ENCODE data around the gene STEAP3.

DNA sequence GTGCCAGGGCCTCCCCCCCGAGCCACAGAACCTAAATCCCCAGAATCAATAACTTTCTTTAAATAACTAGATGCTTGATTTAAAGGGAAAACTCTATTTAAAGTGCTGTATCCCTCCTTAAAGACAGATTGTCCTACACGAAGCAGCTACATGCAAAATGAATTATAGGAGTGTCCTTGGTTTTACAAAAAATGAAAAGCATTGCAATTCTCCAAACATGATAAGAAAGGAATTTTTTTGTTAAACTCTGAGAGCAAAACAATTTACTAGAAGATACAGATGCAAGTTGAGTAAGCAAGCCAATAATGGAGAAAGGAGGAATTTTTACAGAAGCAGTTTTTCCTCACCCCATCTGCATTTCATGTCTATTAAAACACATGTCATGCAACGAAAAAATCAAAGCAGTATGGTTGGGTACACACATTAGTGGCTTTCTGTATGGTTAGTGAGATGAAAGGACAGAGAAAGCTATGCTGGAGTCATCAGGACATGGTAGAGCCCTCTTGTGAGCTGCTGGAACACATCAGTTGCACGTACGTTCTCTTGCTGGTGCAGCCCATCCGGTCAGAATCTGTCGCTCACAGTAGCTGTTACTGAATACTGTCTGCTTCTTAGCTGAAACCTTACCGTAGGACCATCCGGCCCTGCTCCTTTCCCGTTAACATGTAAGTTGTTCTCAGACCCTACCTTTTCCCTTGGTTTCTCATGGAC, 25.9 kb upstream of the STEAP3 start:
- TF ChIP-seq ESRRA (CRISPR knock-in tag; IDR thresholded peaks at IDR 0.05; ENCODE audit: borderline replicate concordance) (no peak), ZNF396 (CRISPR knock-in tag; IDR thresholded peaks at IDR 0.05; ENCODE audit: borderline replicate concordance) (no peak)
- TF ChIP-seq, protein P1, sequence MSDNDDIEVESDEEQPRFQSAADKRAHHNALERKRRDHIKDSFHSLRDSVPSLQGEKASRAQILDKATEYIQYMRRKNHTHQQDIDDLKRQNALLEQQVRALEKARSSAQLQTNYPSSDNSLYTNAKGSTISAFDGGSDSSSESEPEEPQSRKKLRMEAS (CRISPR knock-in tag; IDR thresholded peaks at IDR 0.05): no peak
- TF ChIP-seq, protein P2, sequence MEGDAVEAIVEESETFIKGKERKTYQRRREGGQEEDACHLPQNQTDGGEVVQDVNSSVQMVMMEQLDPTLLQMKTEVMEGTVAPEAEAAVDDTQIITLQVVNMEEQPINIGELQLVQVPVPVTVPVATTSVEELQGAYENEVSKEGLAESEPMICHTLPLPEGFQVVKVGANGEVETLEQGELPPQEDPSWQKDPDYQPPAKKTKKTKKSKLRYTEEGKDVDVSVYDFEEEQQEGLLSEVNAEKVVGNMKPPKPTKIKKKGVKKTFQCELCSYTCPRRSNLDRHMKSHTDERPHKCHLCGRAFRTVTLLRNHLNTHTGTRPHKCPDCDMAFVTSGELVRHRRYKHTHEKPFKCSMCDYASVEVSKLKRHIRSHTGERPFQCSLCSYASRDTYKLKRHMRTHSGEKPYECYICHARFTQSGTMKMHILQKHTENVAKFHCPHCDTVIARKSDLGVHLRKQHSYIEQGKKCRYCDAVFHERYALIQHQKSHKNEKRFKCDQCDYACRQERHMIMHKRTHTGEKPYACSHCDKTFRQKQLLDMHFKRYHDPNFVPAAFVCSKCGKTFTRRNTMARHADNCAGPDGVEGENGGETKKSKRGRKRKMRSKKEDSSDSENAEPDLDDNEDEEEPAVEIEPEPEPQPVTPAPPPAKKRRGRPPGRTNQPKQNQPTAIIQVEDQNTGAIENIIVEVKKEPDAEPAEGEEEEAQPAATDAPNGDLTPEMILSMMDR (IDR thresholded peaks at IDR 0.05): no peak
